ENCODE results near the gene FARS2. TPM values are rescaled to one million over a fixed set of nuclear protein-coding genes. Genes with fewer than 3 reads are reported as not detected.

The FARS2 gene
- polyA plus RNA-seq, 3 donors, result 9.0 to 18.4 (median 16.1) TPM

GRCh38 chr6:5246141-5247097 lies 14.9 kb upstream of the FARS2 start:
- 81 to 90% (median 86%) methylated on average over 13 of the region's 13 CpGs for WGBS, 3 donors
- H3K27ac ChIP-seq (ENCODE audit: low read depth, low read length), result no peak overlapping the region

- no peak overlapping the region for H3K27ac ChIP-seq (ENCODE audit: low read depth, low read length)
- 94 to 98% (median 96%) methylated on average over 2 of the region's 2 CpGs for WGBS, 3 donors
These were observed 14.1 kb upstream of the FARS2 start for GRCh38 chr6:5247201-5247600.

GRCh38 chr6:5248302-5249098 lies 12.8 kb upstream of the FARS2 start:
- WGBS, 3 donors, result 73 to 97% (median 88%) methylated on average over 9 of the region's 9 CpGs
- H3K27ac ChIP-seq (ENCODE audit: low read depth, low read length), result no peak overlapping the region

- 71 to 80% (median 75%) methylated on average over 5 of the region's 5 CpGs for WGBS, 3 donors
- H3K27ac ChIP-seq (ENCODE audit: low read depth, low read length), result no peak overlapping the region
These were observed 11.7 kb upstream of the FARS2 start for GRCh38 chr6:5249451-5250122.

- 78 to 93% (median 92%) methylated on average over 3 of the region's 3 CpGs for WGBS, 3 donors
- no peak overlapping the region for H3K27ac ChIP-seq (ENCODE audit: low read depth, low read length)
These were observed 10.9 kb upstream of the FARS2 start for GRCh38 chr6:5250451-5250850.

GRCh38 chr6:5250911-5251310 lies 10.4 kb upstream of the FARS2 start:
- H3K27ac ChIP-seq (ENCODE audit: low read depth, low read length), result no peak overlapping the region
- WGBS, 3 donors, result 79 to 94% (median 83%) methylated on average over 4 of the region's 4 CpGs

- WGBS, 3 donors, result 85 to 97% (median 91%) methylated on average over 3 of the region's 3 CpGs
- no peak overlapping the region for H3K27ac ChIP-seq (ENCODE audit: low read depth, low read length)
These were observed 4.4 kb upstream of the FARS2 start for GRCh38 chr6:5256952-5257351.

- 98 to 100% (median 98%) methylated on average over 8 of the region's 8 CpGs for WGBS, 3 donors
- no peak overlapping the region for H3K27ac ChIP-seq (ENCODE audit: low read depth, low read length)
These were observed 3.9 kb upstream of the FARS2 start for GRCh38 chr6:5257400-5257799.

- WGBS, 3 donors, result 73 to 82% (median 80%) methylated on average over 3 of the region's 3 CpGs
- no peak overlapping the region for H3K27ac ChIP-seq (ENCODE audit: low read depth, low read length)
These were observed 1.9 kb upstream of the FARS2 start for GRCh38 chr6:5259428-5259827.

GRCh38 chr6:5260111-5260620 lies 1.1 kb upstream of the FARS2 start:
- WGBS, 3 donors, result 1 to 7% (median 2%) methylated on average over 17 to 22 of the region's 22 CpGs
- peak overlapping the region; percentile 88 for H3K27ac ChIP-seq (ENCODE audit: low read depth, low read length)

GRCh38 chr6:5261545-5262109 lies 314 bp downstream of the FARS2 start:
- no peak overlapping the region for H3K27ac ChIP-seq (ENCODE audit: low read depth, low read length)
- 0 to 1% (median 0%) methylated on average over 19 of the region's 19 CpGs for WGBS, 3 donors

GRCh38 chr6:5266423-5266822 lies 5.1 kb downstream of the FARS2 start:
- 95 to 98% (median 96%) methylated on average over 2 of the region's 2 CpGs for WGBS, 3 donors
- no peak overlapping the region for H3K27ac ChIP-seq (ENCODE audit: low read depth, low read length)

- 48 to 60% (median 59%) methylated on average over 5 of the region's 5 CpGs for WGBS, 3 donors
- H3K27ac ChIP-seq (ENCODE audit: low read depth, low read length), result no peak overlapping the region
These were observed 8.9 kb downstream of the FARS2 start for GRCh38 chr6:5270093-5270680.

- WGBS, 3 donors, result 94 to 100% (median 95%) methylated on average over 6 of the region's 6 CpGs
- H3K27ac ChIP-seq (ENCODE audit: low read depth, low read length), result no peak overlapping the region
These were observed 10.6 kb downstream of the FARS2 start for GRCh38 chr6:5271926-5272325.

GRCh38 chr6:5274231-5274630 lies 12.9 kb downstream of the FARS2 start:
- 91 to 99% (median 95%) methylated on average over 3 of the region's 3 CpGs for WGBS, 3 donors
- H3K27ac ChIP-seq (ENCODE audit: low read depth, low read length), result no peak overlapping the region

GRCh38 chr6:5275497-5275896 lies 14.2 kb downstream of the FARS2 start:
- 89 to 99% (median 93%) methylated on average over 2 of the region's 2 CpGs for WGBS, 3 donors
- no peak overlapping the region for H3K27ac ChIP-seq (ENCODE audit: low read depth, low read length)

- 85 to 95% (median 86%) methylated on average over 2 of the region's 2 CpGs for WGBS, 3 donors
- no peak overlapping the region for H3K27ac ChIP-seq (ENCODE audit: low read depth, low read length)
These were observed 15.3 kb downstream of the FARS2 start for GRCh38 chr6:5276581-5276980.

GRCh38 chr6:5277589-5277988 lies 16.3 kb downstream of the FARS2 start:
- 89 to 94% (median 90%) methylated on average over 3 of the region's 3 CpGs for WGBS, 3 donors
- H3K27ac ChIP-seq (ENCODE audit: low read depth, low read length), result no peak overlapping the region
